ENCODE data around the gene RHOB. TPM values are rescaled to one million over a fixed set of nuclear protein-coding genes. Genes with fewer than 3 reads are reported as not detected.
"Not testable (repeated sequence)": the region's sequence is repeated elsewhere in the genome, so short reads cannot be mapped to it uniquely, and the experiment has no call there.

RHOB gene
- total RNA-seq, 2 donors from 2014 or later: 59.8 to 62.9 TPM

GRCh38 chr2:20455076-20455587 is 8.3 kb downstream of the RHOB start:
- Mint-ChIP-seq H3K36me3 (ENCODE audit: low read depth) (no peaks in the 10 kb centered on the region), H3K4me3 (no peak overlapping the region), H3K4me1 (peaks cover 2% of the 10 kb centered on the region), H3K27ac (no peak overlapping the region), H3K27me3 (peaks cover 53% of the 10 kb centered on the region)
- ATAC-seq (no peak), DNase-seq (no peak)
- H3K9me3 ChIP-seq (ENCODE audit: control insufficient read depth, low read length, poor library complexity, severe bottlenecking): no peaks in the 10 kb centered on the region

GRCh38 chr2:20456116-20456571 is 9.3 kb downstream of the RHOB start:
- H3K4me1 Mint-ChIP-seq: peaks cover 2% of the 10 kb centered on the region
- peaks cover 56% of the 10 kb centered on the region for H3K27me3 Mint-ChIP-seq
- DNase-seq (no peak), ATAC-seq (no peak)
- H3K4me3 Mint-ChIP-seq: no peak overlapping the region
- no peaks in the 10 kb centered on the region for H3K9me3 ChIP-seq (ENCODE audit: control insufficient read depth, low read length, poor library complexity, severe bottlenecking)
- no peak overlapping the region for H3K27ac Mint-ChIP-seq
- no peaks in the 10 kb centered on the region for H3K36me3 Mint-ChIP-seq (ENCODE audit: low read depth)

GRCh38 chr2:20456636-20457426 is 10.0 kb downstream of the RHOB start:
- H3K9me3 ChIP-seq (ENCODE audit: control insufficient read depth, low read length, poor library complexity, severe bottlenecking): no peaks in the 10 kb centered on the region
- no peaks in the 10 kb centered on the region for H3K36me3 Mint-ChIP-seq (ENCODE audit: low read depth)
- no peak for ATAC-seq
- H3K4me1 Mint-ChIP-seq: no peaks in the 10 kb centered on the region
- no peak for DNase-seq
- no peak overlapping the region for H3K27ac Mint-ChIP-seq
- H3K27me3 Mint-ChIP-seq: peaks cover 50% of the 10 kb centered on the region
- no peak overlapping the region for H3K4me3 Mint-ChIP-seq

GRCh38 chr2:20457661-20458630 is 11.1 kb downstream of the RHOB start:
- ATAC-seq: no peak
- no peaks in the 10 kb centered on the region for H3K9me3 ChIP-seq (ENCODE audit: control insufficient read depth, low read length, poor library complexity, severe bottlenecking)
- H3K4me3 Mint-ChIP-seq: no peak overlapping the region
- H3K4me1 Mint-ChIP-seq: no peaks in the 10 kb centered on the region
- H3K27ac Mint-ChIP-seq: no peak overlapping the region
- peaks cover 38% of the 10 kb centered on the region for H3K27me3 Mint-ChIP-seq
- DNase-seq: no peak
- no peaks in the 10 kb centered on the region for H3K36me3 Mint-ChIP-seq (ENCODE audit: low read depth)

- peaks cover 30% of the 10 kb centered on the region for H3K27me3 Mint-ChIP-seq
- not testable (repeated sequence) for H3K4me3 Mint-ChIP-seq; H3K9me3 ChIP-seq (ENCODE audit: control insufficient read depth, low read length, poor library complexity, severe bottlenecking); ATAC-seq; H3K4me1 Mint-ChIP-seq; H3K36me3 Mint-ChIP-seq (ENCODE audit: low read depth); H3K27ac Mint-ChIP-seq; DNase-seq
Measured at GRCh38 chr2:20458737-20459484, 12.0 kb downstream of the RHOB start.

- H3K27me3 Mint-ChIP-seq: peaks cover 5% of the 10 kb centered on the region
- no peaks in the 10 kb centered on the region for H3K4me1 Mint-ChIP-seq
- no peaks in the 10 kb centered on the region for H3K9me3 ChIP-seq (ENCODE audit: control insufficient read depth, low read length, poor library complexity, severe bottlenecking)
- H3K4me3 Mint-ChIP-seq: no peak overlapping the region
- no peaks in the 10 kb centered on the region for H3K36me3 Mint-ChIP-seq (ENCODE audit: low read depth)
- DNase-seq (no peak), ATAC-seq (no peak)
- H3K27ac Mint-ChIP-seq: no peak overlapping the region
Measured at GRCh38 chr2:20465716-20466394, 19.0 kb downstream of the RHOB start.

GRCh38 chr2:20467789-20468548 is 21.1 kb downstream of the RHOB start:
- Mint-ChIP-seq H3K4me1 (no peaks in the 10 kb centered on the region), H3K36me3 (ENCODE audit: low read depth) (no peaks in the 10 kb centered on the region), H3K27ac (no peak overlapping the region), H3K27me3 (peaks cover 5% of the 10 kb centered on the region), H3K4me3 (no peak overlapping the region)
- DNase-seq: no peak
- ATAC-seq: no peak
- H3K9me3 ChIP-seq (ENCODE audit: control insufficient read depth, low read length, poor library complexity, severe bottlenecking): no peaks in the 10 kb centered on the region

- no peaks in the 10 kb centered on the region for H3K9me3 ChIP-seq (ENCODE audit: control insufficient read depth, low read length, poor library complexity, severe bottlenecking)
- Mint-ChIP-seq H3K27me3 (peaks cover 5% of the 10 kb centered on the region), H3K4me3 (no peak overlapping the region), H3K4me1 (no peaks in the 10 kb centered on the region), H3K27ac (no peak overlapping the region), H3K36me3 (ENCODE audit: low read depth) (no peaks in the 10 kb centered on the region)
- no peak for ATAC-seq
- DNase-seq: no peak
Measured at GRCh38 chr2:20468549-20469500, 22.0 kb downstream of the RHOB start.

- Mint-ChIP-seq H3K27me3 (peaks cover 12% of the 10 kb centered on the region), H3K36me3 (ENCODE audit: low read depth) (no peaks in the 10 kb centered on the region), H3K27ac (no peak overlapping the region), H3K4me1 (no peaks in the 10 kb centered on the region), H3K4me3 (no peak overlapping the region)
- no peaks in the 10 kb centered on the region for H3K9me3 ChIP-seq (ENCODE audit: control insufficient read depth, low read length, poor library complexity, severe bottlenecking)
- DNase-seq: no peak
- ATAC-seq: no peak
Measured at GRCh38 chr2:20469595-20469994, 22.7 kb downstream of the RHOB start.

- Mint-ChIP-seq H3K36me3 (ENCODE audit: low read depth) (no peaks in the 10 kb centered on the region), H3K27me3 (peaks cover 16% of the 10 kb centered on the region), H3K27ac (no peak overlapping the region), H3K4me1 (no peaks in the 10 kb centered on the region), H3K4me3 (no peak overlapping the region)
- ATAC-seq: no peak
- DNase-seq: no peak
- no peaks in the 10 kb centered on the region for H3K9me3 ChIP-seq (ENCODE audit: control insufficient read depth, low read length, poor library complexity, severe bottlenecking)
Measured at GRCh38 chr2:20470211-20470610, 23.3 kb downstream of the RHOB start.

- H3K9me3 ChIP-seq (ENCODE audit: control insufficient read depth, low read length, poor library complexity, severe bottlenecking): no peaks in the 10 kb centered on the region
- peaks cover 16% of the 10 kb centered on the region for H3K27me3 Mint-ChIP-seq
- no peak for ATAC-seq
- H3K4me3 Mint-ChIP-seq: no peak overlapping the region
- no peak overlapping the region for H3K27ac Mint-ChIP-seq
- no peaks in the 10 kb centered on the region for H3K36me3 Mint-ChIP-seq (ENCODE audit: low read depth)
- H3K4me1 Mint-ChIP-seq: no peaks in the 10 kb centered on the region
- no peak for DNase-seq
Measured at GRCh38 chr2:20471148-20471547, 24.3 kb downstream of the RHOB start.
